Measurements from ENCODE around the gene WDR62.

WDR62 gene

DNA sequence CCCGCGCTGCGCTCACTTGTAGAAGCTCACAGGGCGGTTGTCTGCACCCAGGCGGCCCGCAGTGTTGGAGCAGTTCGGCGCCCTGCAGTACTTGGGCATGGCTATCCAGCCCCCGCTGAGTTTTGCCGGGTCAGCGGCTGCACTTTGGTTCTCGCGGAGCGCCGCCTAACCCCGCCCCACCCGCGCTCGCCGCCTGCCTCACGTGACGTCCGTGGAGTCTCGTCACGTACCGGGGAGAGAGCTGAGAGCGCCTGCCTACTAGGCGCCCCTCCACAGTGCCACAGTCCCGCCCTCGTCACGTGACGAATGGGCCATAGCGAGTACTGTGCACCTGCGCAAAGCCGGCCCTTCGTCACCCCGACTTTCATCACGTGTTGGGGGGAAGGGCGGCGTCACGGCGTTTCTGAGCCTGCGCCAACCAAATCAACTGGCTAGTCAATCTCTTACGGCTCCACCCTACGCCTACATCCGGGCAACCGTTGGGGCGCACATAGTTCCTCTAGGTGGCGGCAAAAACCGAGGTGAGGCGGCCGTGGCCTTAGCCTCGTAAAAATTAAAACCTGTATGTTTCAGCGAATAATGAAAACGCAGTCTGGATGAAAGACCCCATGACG is 471 bp upstream of the WDR62 start, which contains the start of gene THAP8 (continued):
- TF ChIP-seq ZNF175 (tag by site-specific recombination; IDR thresholded peaks at IDR 0.05) (no peak), BCL11A (tag by site-specific recombination; IDR thresholded peaks at IDR 0.05; ENCODE audit: low read depth) (peak; percentile 11; the same call in 1 of the 2 replicates), ZSCAN16 (tag by site-specific recombination; IDR thresholded peaks at IDR 0.05) (no peak), ZNF623 (tag by site-specific recombination; IDR thresholded peaks at IDR 0.05) (no peak), ZNF121 (tag by site-specific recombination; IDR thresholded peaks at IDR 0.05) (no peak), ZNF830 (tag by site-specific recombination; IDR thresholded peaks at IDR 0.05; ENCODE audit: low read depth) (no peak), ZNF114 (tag by site-specific recombination; IDR thresholded peaks at IDR 0.05) (no peak), ZNF133 (tag by site-specific recombination; IDR thresholded peaks at IDR 0.05) (no peak), ZNF629 (tag by site-specific recombination; IDR thresholded peaks at IDR 0.05) (peak; percentile 96), ZNF658 (tag by site-specific recombination; IDR thresholded peaks at IDR 0.05) (no peak; the same call in 1 of the 2 replicates), ZFP69B (tag by site-specific recombination; IDR thresholded peaks at IDR 0.05) (peak; percentile 86), ZNF112 (tag by site-specific recombination; IDR thresholded peaks at IDR 0.05) (no peak), ZNF843 (tag by site-specific recombination; IDR thresholded peaks at IDR 0.05) (peak; percentile 87), ZNF529 (tag by site-specific recombination; IDR thresholded peaks at IDR 0.05; ENCODE audit: insufficient replicate concordance) (no peak), OSR2 (tag by site-specific recombination; IDR thresholded peaks at IDR 0.05) (no peak), ZNF391 (tag by site-specific recombination; IDR thresholded peaks at IDR 0.05; ENCODE audit: borderline replicate concordance, low read depth) (peak; percentile 96)
- TF ChIP-seq, protein P1, sequence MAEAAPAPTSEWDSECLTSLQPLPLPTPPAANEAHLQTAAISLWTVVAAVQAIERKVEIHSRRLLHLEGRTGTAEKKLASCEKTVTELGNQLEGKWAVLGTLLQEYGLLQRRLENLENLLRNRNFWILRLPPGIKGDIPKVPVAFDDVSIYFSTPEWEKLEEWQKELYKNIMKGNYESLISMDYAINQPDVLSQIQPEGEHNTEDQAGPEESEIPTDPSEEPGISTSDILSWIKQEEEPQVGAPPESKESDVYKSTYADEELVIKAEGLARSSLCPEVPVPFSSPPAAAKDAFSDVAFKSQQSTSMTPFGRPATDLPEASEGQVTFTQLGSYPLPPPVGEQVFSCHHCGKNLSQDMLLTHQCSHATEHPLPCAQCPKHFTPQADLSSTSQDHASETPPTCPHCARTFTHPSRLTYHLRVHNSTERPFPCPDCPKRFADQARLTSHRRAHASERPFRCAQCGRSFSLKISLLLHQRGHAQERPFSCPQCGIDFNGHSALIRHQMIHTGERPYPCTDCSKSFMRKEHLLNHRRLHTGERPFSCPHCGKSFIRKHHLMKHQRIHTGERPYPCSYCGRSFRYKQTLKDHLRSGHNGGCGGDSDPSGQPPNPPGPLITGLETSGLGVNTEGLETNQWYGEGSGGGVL (tag by site-specific recombination; IDR thresholded peaks at IDR 0.05), result no peak
- TF ChIP-seq, protein P2, sequence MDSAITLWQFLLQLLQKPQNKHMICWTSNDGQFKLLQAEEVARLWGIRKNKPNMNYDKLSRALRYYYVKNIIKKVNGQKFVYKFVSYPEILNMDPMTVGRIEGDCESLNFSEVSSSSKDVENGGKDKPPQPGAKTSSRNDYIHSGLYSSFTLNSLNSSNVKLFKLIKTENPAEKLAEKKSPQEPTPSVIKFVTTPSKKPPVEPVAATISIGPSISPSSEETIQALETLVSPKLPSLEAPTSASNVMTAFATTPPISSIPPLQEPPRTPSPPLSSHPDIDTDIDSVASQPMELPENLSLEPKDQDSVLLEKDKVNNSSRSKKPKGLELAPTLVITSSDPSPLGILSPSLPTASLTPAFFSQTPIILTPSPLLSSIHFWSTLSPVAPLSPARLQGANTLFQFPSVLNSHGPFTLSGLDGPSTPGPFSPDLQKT (IDR thresholded peaks at IDR 0.05; ENCODE audit: borderline replicate concordance, low read depth, low read length), result no peak
- TF ChIP-seq, protein P3, sequence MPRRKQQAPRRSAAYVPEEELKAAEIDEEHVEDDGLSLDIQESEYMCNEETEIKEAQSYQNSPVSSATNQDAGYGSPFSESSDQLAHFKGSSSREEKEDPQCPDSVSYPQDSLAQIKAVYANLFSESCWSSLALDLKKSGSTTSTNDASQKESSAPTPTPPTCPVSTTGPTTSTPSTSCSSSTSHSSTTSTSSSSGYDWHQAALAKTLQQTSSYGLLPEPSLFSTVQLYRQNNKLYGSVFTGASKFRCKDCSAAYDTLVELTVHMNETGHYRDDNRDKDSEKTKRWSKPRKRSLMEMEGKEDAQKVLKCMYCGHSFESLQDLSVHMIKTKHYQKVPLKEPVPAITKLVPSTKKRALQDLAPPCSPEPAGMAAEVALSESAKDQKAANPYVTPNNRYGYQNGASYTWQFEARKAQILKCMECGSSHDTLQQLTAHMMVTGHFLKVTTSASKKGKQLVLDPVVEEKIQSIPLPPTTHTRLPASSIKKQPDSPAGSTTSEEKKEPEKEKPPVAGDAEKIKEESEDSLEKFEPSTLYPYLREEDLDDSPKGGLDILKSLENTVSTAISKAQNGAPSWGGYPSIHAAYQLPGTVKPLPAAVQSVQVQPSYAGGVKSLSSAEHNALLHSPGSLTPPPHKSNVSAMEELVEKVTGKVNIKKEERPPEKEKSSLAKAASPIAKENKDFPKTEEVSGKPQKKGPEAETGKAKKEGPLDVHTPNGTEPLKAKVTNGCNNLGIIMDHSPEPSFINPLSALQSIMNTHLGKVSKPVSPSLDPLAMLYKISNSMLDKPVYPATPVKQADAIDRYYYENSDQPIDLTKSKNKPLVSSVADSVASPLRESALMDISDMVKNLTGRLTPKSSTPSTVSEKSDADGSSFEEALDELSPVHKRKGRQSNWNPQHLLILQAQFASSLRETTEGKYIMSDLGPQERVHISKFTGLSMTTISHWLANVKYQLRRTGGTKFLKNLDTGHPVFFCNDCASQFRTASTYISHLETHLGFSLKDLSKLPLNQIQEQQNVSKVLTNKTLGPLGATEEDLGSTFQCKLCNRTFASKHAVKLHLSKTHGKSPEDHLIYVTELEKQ (tag by site-specific recombination; IDR thresholded peaks at IDR 0.05; ENCODE audit: borderline replicate concordance), result peak; percentile 74; the same call in 1 of the 2 replicates
- TF ChIP-seq, protein P4, sequence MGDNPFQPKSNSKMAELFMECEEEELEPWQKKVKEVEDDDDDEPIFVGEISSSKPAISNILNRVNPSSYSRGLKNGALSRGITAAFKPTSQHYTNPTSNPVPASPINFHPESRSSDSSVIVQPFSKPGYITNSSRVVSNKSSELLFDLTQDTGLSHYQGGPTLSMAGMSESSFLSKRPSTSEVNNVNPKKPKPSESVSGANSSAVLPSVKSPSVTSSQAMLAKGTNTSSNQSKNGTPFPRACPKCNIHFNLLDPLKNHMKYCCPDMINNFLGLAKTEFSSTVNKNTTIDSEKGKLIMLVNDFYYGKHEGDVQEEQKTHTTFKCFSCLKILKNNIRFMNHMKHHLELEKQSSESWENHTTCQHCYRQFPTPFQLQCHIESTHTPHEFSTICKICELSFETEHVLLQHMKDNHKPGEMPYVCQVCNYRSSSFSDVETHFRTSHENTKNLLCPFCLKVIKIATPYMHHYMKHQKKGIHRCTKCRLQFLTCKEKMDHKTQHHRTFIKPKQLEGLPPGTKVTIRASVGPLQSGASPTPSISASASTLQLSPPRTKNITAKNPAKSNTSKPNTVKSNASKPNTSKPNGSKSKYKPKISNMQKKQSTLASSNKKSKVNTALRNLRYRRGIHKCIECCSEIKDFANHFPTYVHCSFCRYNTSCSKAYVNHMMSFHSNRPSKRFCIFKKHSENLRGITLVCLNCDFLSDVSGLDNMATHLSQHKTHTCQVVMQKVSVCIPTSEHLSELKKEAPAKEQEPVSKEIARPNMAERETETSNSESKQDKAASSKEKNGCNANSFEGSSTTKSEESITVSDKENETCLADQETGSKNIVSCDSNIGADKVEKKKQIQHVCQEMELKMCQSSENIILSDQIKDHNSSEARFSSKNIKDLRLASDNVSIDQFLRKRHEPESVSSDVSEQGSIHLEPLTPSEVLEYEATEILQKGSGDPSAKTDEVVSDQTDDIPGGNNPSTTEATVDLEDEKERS (tag by site-specific recombination; IDR thresholded peaks at IDR 0.05), result no peak
- TF ChIP-seq, protein P5, sequence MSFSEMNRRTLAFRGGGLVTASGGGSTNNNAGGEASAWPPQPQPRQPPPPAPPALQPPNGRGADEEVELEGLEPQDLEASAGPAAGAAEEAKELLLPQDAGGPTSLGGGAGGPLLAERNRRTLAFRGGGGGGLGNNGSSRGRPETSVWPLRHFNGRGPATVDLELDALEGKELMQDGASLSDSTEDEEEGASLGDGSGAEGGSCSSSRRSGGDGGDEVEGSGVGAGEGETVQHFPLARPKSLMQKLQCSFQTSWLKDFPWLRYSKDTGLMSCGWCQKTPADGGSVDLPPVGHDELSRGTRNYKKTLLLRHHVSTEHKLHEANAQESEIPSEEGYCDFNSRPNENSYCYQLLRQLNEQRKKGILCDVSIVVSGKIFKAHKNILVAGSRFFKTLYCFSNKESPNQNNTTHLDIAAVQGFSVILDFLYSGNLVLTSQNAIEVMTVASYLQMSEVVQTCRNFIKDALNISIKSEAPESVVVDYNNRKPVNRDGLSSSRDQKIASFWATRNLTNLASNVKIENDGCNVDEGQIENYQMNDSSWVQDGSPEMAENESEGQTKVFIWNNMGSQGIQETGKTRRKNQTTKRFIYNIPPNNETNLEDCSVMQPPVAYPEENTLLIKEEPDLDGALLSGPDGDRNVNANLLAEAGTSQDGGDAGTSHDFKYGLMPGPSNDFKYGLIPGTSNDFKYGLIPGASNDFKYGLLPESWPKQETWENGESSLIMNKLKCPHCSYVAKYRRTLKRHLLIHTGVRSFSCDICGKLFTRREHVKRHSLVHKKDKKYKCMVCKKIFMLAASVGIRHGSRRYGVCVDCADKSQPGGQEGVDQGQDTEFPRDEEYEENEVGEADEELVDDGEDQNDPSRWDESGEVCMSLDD (tag by site-specific recombination; IDR thresholded peaks at IDR 0.05), result peak; percentile 100
- TF ChIP-seq, protein P6, sequence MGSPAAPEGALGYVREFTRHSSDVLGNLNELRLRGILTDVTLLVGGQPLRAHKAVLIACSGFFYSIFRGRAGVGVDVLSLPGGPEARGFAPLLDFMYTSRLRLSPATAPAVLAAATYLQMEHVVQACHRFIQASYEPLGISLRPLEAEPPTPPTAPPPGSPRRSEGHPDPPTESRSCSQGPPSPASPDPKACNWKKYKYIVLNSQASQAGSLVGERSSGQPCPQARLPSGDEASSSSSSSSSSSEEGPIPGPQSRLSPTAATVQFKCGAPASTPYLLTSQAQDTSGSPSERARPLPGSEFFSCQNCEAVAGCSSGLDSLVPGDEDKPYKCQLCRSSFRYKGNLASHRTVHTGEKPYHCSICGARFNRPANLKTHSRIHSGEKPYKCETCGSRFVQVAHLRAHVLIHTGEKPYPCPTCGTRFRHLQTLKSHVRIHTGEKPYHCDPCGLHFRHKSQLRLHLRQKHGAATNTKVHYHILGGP (tag by site-specific recombination; IDR thresholded peaks at IDR 0.05), result no peak
- TF ChIP-seq, protein P7, sequence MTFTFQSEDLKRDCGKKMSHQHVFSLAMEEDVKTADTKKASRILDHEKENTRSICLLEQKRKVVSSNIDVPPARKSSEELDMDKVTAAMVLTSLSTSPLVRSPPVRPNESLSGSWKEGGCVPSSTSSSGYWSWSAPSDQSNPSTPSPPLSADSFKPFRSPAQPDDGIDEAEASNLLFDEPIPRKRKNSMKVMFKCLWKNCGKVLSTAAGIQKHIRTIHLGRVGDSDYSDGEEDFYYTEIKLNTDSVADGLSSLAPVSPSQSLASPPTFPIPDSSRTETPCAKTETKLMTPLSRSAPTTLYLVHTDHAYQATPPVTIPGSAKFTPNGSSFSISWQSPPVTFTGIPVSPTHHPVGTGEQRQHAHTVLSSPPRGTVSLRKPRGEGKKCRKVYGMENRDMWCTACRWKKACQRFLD (tag by site-specific recombination; IDR thresholded peaks at IDR 0.05), result no peak
- TF ChIP-seq, protein P8, sequence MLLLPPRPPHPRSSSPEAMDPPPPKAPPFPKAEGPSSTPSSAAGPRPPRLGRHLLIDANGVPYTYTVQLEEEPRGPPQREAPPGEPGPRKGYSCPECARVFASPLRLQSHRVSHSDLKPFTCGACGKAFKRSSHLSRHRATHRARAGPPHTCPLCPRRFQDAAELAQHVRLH (tag by site-specific recombination; IDR thresholded peaks at IDR 0.05), result peak; percentile 82; the same call in 1 of the 2 replicates

Data from HEK293 (cell line).